HUES64 (cell line): ENCODE results near the gene CCDC27.

ENCODE experiments used
- H3K27ac ChIP-seq: 2 replicates; pipeline ENCODE4 v1.7.0; 2013; ENCODE audit warnings: low read depth, low read length, inconsistent platforms
- H3K27me3 ChIP-seq: 2 replicates; pipeline ENCODE4 v1.6.1; 2013; ENCODE audit warnings: mild to moderate bottlenecking, low read length; ENCODE audit not compliant: insufficient read depth
- H3K36me3 ChIP-seq: 2 replicates; pipeline ENCODE4 v1.6.1; 2013; ENCODE audit warnings: mild to moderate bottlenecking, low read length; ENCODE audit not compliant: insufficient read depth
- H3K4me1 ChIP-seq: 2 replicates; pipeline ENCODE4 v1.6.1; 2013; ENCODE audit warnings: mild to moderate bottlenecking, low read length, moderate library complexity; ENCODE audit not compliant: insufficient read depth
- H3K4me3 ChIP-seq: 2 replicates; pipeline ENCODE4 v1.5.1; 2013; ENCODE audit warnings: mild to moderate bottlenecking, low read length, moderate library complexity
- H3K9ac ChIP-seq: 2 replicates; pipeline ENCODE4 v1.6.1; 2013; ENCODE audit warnings: mild to moderate bottlenecking, low read depth, low read length
- H3K9me3 ChIP-seq: 2 replicates; pipeline ENCODE4 v1.6.1; 2013; ENCODE audit warnings: low read depth, low read length; ENCODE audit not compliant: insufficient read depth
- WGBS: fragments of 150-250, 120-280 bp; methylation state at CpG from one replicate; pipeline ENCODE4 v1.1.7; 2013; ENCODE audit warnings: missing lambda C conversion rate; 5-methylcytosine and 5-hydroxymethylcytosine counted together

CCDC27 gene

GRCh38 chr1:3821004-3821403 lies 68.8 kb downstream of the CCDC27 start:
- Histone ChIP-seq H3K27me3 (no peaks in the 10 kb centered on the region), H3K4me3 (no peak overlapping the region), H3K9ac (no peak overlapping the region), H3K4me1 (no peaks in the 10 kb centered on the region), H3K36me3 (peaks cover 45% of the 10 kb centered on the region), H3K9me3 (no peaks in the 10 kb centered on the region), H3K27ac (no peak overlapping the region)
- WGBS: 92% methylated on average over 6 of the region's 6 CpGs
